HepG2 (cell line): ENCODE results near the gene EZH1. TPM values are rescaled to one million over a fixed set of nuclear protein-coding genes. Genes with fewer than 3 reads are reported as not detected.

ENCODE experiments used
- ATAC-seq: fragments of 200-7000 bp; cut with Tn5 transposase; 3 replicates; pipeline ENCODE4 v1.9.1; 2020; ENCODE audit warnings: mild to moderate bottlenecking, moderate library complexity
- BruUV-seq: library from RNA; stranded (reverse); fragments of 400-500 nt; replicated peaks from 2 replicates; lab custom pipeline; 2021; lab: Mats Ljungman, UMichigan
- CTCF ChIA-PET: fragments of 300-600 bp; formaldehyde crosslinking; extraction: SDS; loops from one replicate; lab custom pipeline; 2021; ENCODE audit warnings: low total read pairs, inconsistent platforms, low intra/inter-chr PET ratio; lab: Yijun Ruan, JAX
- POLR2A ChIA-PET: fragments of 350-600 bp; sonication (Branson Sonifier 250); formaldehyde crosslinking; loops from one replicate; lab custom pipeline; 2020; ENCODE audit warnings: antibody characterized with exemption, inconsistent platforms; lab: Yijun Ruan, JAX
- DNase-seq: peaks from one replicate; pipeline ENCODE4 v3.0.0-alpha.2; 2015; ENCODE audit warnings: low spot score
- FAIRE-seq: peaks from 3 replicates; lab custom pipeline; 2011; peaks lifted over from hg19 to GRCh38; lab: Jason Lieb, UNC
- H2AFZ ChIP-seq: one replicate; pipeline ENCODE4 v1.6.1; 2011; ENCODE audit warnings: low read length, inconsistent platforms
- H3K27ac ChIP-seq: fragments of 300-600 bp; 3 replicates; pipeline ENCODE4 v1.8.0; 2011; ENCODE audit warnings: mixed run types, mild to moderate bottlenecking, mixed read lengths, low read length, inconsistent platforms; ENCODE audit not compliant: insufficient read depth; ENCODE audit errors: extremely low read length
- H3K27me3 ChIP-seq, 2 experiments: fragments of 200-600 bp in 1 of 2; 2 replicates in 1 of 2; 3 replicates in 1 of 2; pipeline versions ENCODE4 v1.6.0 to v1.8.0; 2011; ENCODE audit warnings: low read length in 2 of 2, mild to moderate bottlenecking in 2 of 2, moderate library complexity in 2 of 2, inconsistent platforms in 1 of 2; ENCODE audit not compliant: insufficient read depth in 2 of 2, control insufficient read depth in 1 of 2
- H3K36me3 ChIP-seq, 2 experiments: fragments of 200-600 bp in 1 of 2; replicated peaks in 1 of 2; 2 replicates in 1 of 2; 3 replicates in 1 of 2; pipeline versions ENCODE4 v1.5.1 to v1.8.0; 2011; ENCODE audit warnings: low read length in 2 of 2, inconsistent platforms in 1 of 2; ENCODE audit not compliant: insufficient read depth in 2 of 2, control insufficient read depth in 1 of 2
- H3K4me1 ChIP-seq: 2 replicates; pipeline ENCODE4 v1.5.1; 2012; ENCODE audit warnings: low read length, inconsistent platforms; ENCODE audit not compliant: insufficient read depth
- H3K4me2 ChIP-seq: 2 replicates; pipeline ENCODE4 v1.6.0; 2011; ENCODE audit warnings: low read depth, low read length, inconsistent platforms
- H3K4me3 ChIP-seq, 3 experiments: fragments of 200-600 bp in 1 of 3; sonication (generic), shearing (Covaris generic) in 1 of 3; replicated peaks in 1 of 3; 2 replicates each; pipeline ENCODE4 v1.5.1; 2011 to 2016; ENCODE audit warnings: low read length in 3 of 3, inconsistent platforms in 2 of 3, low read depth in 2 of 3, mild to moderate bottlenecking in 2 of 3, control low read depth in 1 of 3, mixed read lengths in 1 of 3; ENCODE audit not compliant: insufficient read depth in 1 of 3
- H3K79me2 ChIP-seq: one replicate; pipeline ENCODE4 v1.6.1; 2011; ENCODE audit warnings: low read length, inconsistent platforms; ENCODE audit not compliant: insufficient read depth
- H3K9ac ChIP-seq: 2 replicates; pipeline ENCODE4 v1.6.0; 2011; ENCODE audit warnings: mild to moderate bottlenecking, low read depth, low read length, inconsistent platforms; ENCODE audit not compliant: insufficient read depth
- H3K9me3 ChIP-seq: 2 replicates; pipeline ENCODE4 v1.5.1; 2012; ENCODE audit warnings: mild to moderate bottlenecking, low read length
- H4K20me1 ChIP-seq: 2 replicates; pipeline ENCODE4 v1.6.0; 2011; ENCODE audit warnings: inconsistent platforms, mild to moderate bottlenecking, low read length, moderate library complexity; ENCODE audit not compliant: insufficient read depth
- WGBS: methylation state at CpG from one replicate; pipeline ENCODE4 v1.1.6; 2017; ENCODE audit warnings: low lambda C conversion rate; 5-methylcytosine and 5-hydroxymethylcytosine counted together
- in situ Hi-C: cut with HindIII; loops from 2 replicates; pipeline ENCODE4 v1.10.0; 2017; ENCODE audit warnings: low pct_unique_long_range_greater_than_20kb; ENCODE audit not compliant: extremely low pct_ligation_motif_present
- intact Hi-C: fragments of 100-400 bp; cut with micrococcal nuclease; formaldehyde crosslinking; loops from one replicate; pipeline ENCODE4 v1.10.0; 2022; ENCODE audit not compliant: unreplicated experiment
- polyA plus RNA-seq, 8 experiments: library from polyadenylated mRNA; depleted of rRNA in 3 of 8; stranded (reverse) in 7 of 8; unstranded in 1 of 8; fragments of >200 nt; fragmentation: Illumina TruSeq in 4 of 8; extraction: Trizol in 4 of 8; gene quantifications; 2 replicates each; pipeline versions ENCODE4 v1.2.1 to v1.2.3, GENCODE V29; 2011 to 2016; ENCODE audit warnings: low read depth in 4 of 8, missing spikeins in 1 of 8, mixed read lengths in 1 of 8; ENCODE audit not compliant: insufficient read depth in 1 of 8
- total RNA-seq, 5 experiments: library from RNA; depleted of rRNA; stranded (reverse); fragments of >200 nt; fragmentation: Illumina TruSeq; extraction: Trizol; gene quantifications; 2 replicates each; pipeline ENCODE4 v1.2.3, GENCODE V29; 2016; ENCODE audit warnings: low read depth in 1 of 5
- TF ChIP-seq, protein P1 (sequence below): sonication (generic); formaldehyde crosslinking; IDR thresholded peaks from 2 replicates; pipeline ENCODE4 v1.5.1; 2020; ENCODE audit warnings: mild to moderate bottlenecking, moderate library complexity, missing genetic modification reagents
- TF ChIP-seq, protein P2 (sequence below): IDR thresholded peaks from 2 replicates; pipeline ENCODE4 v1.6.1; 2016; ENCODE audit warnings: control low read depth
- TF ChIP-seq, protein P3 (sequence below): sonication (generic); formaldehyde crosslinking; IDR thresholded peaks from 2 replicates; pipeline ENCODE4 v1.4.0; 2020; ENCODE audit warnings: missing genetic modification reagents

The EZH1 gene
- total and polyA plus RNA-seq, 2 of the 13 experiments (the other 11 are each of a cell fraction or from before 2014, with no cell fraction given), result 11.6 to 24.0 TPM

DNA sequence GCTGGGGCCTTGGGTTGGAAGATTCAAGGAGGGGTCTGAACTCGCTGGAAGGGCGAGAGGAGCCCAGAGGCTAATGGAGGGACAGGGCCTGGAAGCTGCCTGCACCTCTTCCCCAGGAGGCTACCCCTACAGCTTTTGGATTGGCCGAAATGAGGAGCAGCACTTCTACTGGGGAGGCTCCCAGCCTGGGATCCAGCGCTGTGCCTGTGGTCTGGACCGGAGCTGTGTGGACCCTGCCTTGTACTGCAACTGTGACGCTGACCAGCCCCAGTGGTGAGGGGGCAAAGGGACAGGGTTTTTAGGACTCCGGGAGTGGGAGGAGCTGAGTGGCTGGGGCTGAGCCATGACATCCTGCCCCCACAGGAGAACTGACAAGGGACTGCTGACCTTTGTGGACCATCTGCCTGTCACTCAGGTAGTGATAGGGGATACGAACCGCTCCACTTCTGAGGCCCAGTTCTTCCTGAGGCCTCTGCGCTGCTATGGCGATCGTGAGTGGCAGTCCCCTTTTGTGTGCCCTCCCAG is 53.8 kb downstream of the EZH1 start:
- TF ChIP-seq, protein P1, sequence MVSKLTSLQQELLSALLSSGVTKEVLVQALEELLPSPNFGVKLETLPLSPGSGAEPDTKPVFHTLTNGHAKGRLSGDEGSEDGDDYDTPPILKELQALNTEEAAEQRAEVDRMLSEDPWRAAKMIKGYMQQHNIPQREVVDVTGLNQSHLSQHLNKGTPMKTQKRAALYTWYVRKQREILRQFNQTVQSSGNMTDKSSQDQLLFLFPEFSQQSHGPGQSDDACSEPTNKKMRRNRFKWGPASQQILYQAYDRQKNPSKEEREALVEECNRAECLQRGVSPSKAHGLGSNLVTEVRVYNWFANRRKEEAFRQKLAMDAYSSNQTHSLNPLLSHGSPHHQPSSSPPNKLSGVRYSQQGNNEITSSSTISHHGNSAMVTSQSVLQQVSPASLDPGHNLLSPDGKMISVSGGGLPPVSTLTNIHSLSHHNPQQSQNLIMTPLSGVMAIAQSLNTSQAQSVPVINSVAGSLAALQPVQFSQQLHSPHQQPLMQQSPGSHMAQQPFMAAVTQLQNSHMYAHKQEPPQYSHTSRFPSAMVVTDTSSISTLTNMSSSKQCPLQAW (CRISPR knock-in tag), result no peak
- TF ChIP-seq, protein P2, sequence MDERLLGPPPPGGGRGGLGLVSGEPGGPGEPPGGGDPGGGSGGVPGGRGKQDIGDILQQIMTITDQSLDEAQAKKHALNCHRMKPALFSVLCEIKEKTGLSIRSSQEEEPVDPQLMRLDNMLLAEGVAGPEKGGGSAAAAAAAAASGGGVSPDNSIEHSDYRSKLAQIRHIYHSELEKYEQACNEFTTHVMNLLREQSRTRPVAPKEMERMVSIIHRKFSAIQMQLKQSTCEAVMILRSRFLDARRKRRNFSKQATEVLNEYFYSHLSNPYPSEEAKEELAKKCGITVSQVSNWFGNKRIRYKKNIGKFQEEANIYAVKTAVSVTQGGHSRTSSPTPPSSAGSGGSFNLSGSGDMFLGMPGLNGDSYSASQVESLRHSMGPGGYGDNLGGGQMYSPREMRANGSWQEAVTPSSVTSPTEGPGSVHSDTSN, result no peak
- TF ChIP-seq, protein P3, sequence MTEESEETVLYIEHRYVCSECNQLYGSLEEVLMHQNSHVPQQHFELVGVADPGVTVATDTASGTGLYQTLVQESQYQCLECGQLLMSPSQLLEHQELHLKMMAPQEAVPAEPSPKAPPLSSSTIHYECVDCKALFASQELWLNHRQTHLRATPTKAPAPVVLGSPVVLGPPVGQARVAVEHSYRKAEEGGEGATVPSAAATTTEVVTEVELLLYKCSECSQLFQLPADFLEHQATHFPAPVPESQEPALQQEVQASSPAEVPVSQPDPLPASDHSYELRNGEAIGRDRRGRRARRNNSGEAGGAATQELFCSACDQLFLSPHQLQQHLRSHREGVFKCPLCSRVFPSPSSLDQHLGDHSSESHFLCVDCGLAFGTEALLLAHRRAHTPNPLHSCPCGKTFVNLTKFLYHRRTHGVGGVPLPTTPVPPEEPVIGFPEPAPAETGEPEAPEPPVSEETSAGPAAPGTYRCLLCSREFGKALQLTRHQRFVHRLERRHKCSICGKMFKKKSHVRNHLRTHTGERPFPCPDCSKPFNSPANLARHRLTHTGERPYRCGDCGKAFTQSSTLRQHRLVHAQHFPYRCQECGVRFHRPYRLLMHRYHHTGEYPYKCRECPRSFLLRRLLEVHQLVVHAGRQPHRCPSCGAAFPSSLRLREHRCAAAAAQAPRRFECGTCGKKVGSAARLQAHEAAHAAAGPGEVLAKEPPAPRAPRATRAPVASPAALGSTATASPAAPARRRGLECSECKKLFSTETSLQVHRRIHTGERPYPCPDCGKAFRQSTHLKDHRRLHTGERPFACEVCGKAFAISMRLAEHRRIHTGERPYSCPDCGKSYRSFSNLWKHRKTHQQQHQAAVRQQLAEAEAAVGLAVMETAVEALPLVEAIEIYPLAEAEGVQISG (CRISPR knock-in tag), result no peak
- TF ChIP-seq, all 625 proteins: peak for 0
- ATAC-seq, result peak; percentile 13; the same call in 1 of the 3 replicates
- no peak overlapping the region for H3K9ac ChIP-seq
- no peaks in the 10 kb centered on the region for H3K9me3 ChIP-seq
- intact Hi-C loops, result no loop called here
- H4K20me1 ChIP-seq, result no peaks in the 10 kb centered on the region
- H3K36me3 ChIP-seq, result peaks cover 3 to 5% of the 10 kb centered on the region in 2 experiments; a peak in 4 of 5 replicates
- no peaks in the 10 kb centered on the region for H3K4me1 ChIP-seq
- no peak overlapping the region for H3K4me2 ChIP-seq
- no peak overlapping the region for H3K4me3 ChIP-seq
- POLR2A ChIA-PET, result interaction anchor here (1.1 kb wide), 1 partner anchor 143 kb away, joined by 3 read pairs; no protein-coding TSS in a partner anchor
- CTCF ChIA-PET, result no interaction called here
- H3K27me3 ChIP-seq, result no peaks in the 10 kb centered on the region
- no TSS peak for BruUV-seq
- no peak overlapping the region for H2AFZ ChIP-seq
- no peak for DNase-seq
- in situ Hi-C loops, result no loop called here
- no peaks in the 10 kb centered on the region for H3K79me2 ChIP-seq
- no peak for FAIRE-seq
- 96% methylated on average over 10 of the region's 12 CpGs for WGBS
- H3K27ac ChIP-seq, result no peak overlapping the region
